GM13976 (cell line): ENCODE data around the gene EPM2A.

Experiments
- DNase-seq: peaks from one replicate; pipeline ENCODE4 v3.0.0; 2012; ENCODE audit warnings: low spot score
- in situ Hi-C: fragments of 300-500 bp; cut with MboI; formaldehyde crosslinking; loops from one replicate; pipeline ENCODE4 v1.12.0; 2022; ENCODE audit warnings: low sequenced_read_pairs, mixed read lengths, inconsistent platforms; ENCODE audit not compliant: unreplicated experiment
- TF ChIP-seq, protein P1 (sequence below): IDR thresholded peaks from 2 replicates; pipeline ENCODE4 v1.5.1; 2012; ENCODE audit warnings: borderline replicate concordance, mild to moderate bottlenecking; ENCODE audit not compliant: insufficient read depth; ENCODE audit errors: extremely low read depth, missing control alignments, control extremely low read depth

EPM2A gene

DNA sequence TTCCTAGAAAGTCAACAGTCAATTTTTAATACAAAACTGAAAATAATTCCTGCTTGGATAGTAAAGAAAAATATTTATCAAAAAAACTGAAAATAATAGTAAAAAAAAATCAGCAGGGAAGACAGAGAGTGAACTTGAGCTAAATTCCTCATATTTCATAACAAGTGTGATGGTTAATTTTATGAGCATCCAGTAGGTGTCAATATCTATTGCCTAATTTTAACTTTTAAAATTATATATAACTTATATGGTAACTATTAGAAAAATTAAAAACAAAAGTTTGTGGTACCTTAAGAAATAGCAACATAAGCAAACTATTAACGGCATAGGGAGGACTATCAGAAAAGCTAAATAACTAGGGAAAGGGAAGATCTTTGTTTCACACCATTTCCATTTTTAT is 2.1 kb downstream of the EPM2A start:
- in situ Hi-C loops: no loop called here
- no peak for DNase-seq
- TF ChIP-seq, protein P1, sequence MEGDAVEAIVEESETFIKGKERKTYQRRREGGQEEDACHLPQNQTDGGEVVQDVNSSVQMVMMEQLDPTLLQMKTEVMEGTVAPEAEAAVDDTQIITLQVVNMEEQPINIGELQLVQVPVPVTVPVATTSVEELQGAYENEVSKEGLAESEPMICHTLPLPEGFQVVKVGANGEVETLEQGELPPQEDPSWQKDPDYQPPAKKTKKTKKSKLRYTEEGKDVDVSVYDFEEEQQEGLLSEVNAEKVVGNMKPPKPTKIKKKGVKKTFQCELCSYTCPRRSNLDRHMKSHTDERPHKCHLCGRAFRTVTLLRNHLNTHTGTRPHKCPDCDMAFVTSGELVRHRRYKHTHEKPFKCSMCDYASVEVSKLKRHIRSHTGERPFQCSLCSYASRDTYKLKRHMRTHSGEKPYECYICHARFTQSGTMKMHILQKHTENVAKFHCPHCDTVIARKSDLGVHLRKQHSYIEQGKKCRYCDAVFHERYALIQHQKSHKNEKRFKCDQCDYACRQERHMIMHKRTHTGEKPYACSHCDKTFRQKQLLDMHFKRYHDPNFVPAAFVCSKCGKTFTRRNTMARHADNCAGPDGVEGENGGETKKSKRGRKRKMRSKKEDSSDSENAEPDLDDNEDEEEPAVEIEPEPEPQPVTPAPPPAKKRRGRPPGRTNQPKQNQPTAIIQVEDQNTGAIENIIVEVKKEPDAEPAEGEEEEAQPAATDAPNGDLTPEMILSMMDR: no peak

DNA sequence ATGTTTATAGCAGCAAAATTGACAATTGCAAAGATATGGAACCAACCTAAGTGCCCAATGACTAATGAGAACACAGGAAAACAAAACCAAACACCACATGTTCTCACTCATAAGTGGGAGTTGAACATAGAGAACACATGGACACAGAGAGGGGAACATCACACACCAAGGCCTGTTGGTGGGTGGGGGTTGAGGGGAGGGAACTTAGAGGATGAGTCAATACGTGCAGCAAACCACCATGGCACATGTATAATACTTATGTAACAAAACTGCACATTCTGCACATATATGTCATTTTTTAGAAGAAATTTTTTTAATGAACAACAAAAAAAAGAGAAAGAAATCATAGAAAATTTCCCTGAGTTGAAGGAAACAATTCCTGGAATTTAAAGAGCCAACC is 3.9 kb downstream of the EPM2A start:
- in situ Hi-C loops: no loop called here
- no peak for DNase-seq
- TF ChIP-seq, protein P1: no peak

DNA sequence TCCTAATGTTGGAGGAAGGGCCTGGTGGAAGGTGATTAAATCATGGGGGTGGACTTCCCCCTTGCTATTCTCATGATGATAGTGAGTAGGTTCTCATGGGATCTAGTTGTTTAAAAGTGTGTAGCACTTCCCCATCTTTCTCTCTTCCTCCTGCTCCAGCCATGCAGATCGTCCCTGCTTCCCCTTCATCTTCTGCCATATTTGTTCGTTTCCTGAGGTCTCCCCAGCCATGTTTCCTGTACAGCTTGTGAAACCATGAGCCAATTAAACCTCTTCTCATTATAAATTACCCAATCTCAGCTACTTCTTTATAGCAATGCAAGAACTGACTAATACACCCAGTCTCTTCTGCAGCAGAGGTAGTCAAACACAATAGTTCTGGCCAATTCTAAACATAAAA is 5.4 kb downstream of the EPM2A start:
- TF ChIP-seq, protein P1: no peak
- DNase-seq: no peak
- in situ Hi-C loops: no loop called here

DNA sequence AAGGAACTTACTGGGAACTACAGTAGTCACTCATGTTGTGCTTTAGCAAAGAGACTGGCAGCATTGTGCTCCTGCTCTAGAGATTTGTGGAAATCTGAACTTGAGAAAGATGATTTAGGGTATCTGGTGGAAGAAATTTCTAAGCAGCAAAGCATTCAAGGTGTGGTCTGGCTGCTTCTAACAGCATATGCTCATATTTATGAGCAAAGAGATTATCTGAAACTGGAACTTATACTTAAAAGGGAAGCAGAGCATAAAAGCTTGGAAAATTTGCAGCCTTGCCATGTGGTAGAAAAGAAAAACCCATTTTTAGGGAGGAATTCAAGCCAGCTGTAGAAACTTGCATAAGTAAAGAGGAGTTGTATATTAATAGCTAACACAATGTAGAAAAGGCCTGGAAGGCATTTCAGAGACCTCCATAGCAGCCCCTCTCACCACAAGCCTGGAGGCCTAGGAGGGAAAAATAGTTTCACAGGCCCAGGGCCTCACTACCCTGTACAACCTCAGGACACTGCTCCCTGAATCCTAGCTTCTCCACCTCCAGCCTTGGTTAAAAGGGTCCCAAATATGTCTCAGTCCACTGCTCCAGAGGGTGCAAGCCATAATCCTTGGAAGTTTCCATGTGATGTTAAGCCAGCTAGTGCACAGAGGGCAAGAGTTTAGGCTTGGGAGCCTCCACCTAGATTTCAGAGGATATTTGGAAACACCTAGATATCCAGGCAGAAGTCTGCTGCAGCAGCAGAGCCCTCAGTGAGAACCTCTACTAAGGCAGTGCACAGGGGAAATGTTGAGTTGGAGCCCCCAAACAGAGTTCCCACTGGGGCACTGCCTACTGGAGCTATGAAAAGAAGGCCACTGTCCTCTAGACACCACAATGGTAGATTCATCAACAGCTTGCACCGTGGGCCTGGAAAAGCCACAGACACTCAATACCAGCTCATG is 6.6 kb downstream of the EPM2A start:
- no peak for DNase-seq
- TF ChIP-seq, protein P1: no peak
- in situ Hi-C loops: no loop called here

DNA sequence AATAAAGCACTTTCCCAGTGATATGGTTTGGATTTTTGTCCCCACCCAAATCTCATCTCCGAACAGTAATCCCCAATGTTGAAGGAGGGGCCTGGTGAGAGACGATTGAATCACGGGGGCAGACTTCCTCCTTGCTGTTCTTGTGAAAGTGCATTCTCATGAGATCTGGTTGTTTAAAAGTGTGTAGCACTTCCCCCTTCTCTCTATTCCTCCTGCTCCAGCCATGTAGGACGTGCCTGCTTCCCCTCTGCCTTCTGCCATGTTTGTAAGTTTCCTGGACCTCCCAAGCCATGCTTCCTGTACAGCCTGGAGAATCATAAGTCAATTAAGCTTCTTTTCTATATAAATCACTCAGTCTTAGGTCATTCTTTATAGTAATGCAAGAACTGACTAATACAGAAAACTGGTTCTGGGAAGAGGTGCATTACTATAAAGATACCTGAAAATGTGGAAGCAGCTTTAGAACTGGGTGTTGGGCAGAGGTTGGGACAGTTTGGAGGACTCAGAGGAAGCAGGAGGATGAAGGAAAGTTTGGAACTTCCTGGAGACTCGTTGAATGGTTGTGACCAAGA is 7.4 kb downstream of the EPM2A start:
- no peak for DNase-seq
- in situ Hi-C loops: no loop called here
- TF ChIP-seq, protein P1: no peak

DNA sequence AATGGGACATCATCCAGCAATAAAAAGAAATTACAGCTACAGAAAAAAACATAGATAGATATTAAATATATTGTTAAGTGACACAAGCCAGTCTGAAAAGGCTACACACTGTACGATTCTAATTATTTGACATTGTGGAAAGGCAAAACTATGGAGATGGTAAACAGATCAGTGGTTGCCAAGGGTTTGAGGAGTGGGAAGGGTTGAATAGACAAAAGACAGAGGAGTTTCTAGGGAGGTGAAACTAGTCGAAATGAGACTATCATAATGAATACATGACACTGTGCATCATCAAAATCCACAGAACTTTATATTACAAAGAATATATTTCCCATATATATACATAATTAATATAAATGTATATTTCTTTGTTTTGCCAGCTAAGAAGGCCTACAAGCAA is 9.8 kb downstream of the EPM2A start:
- no peak for DNase-seq
- TF ChIP-seq, protein P1: no peak
- in situ Hi-C loops: no loop called here
